SU-DHL-6 (cell line): ENCODE measurements around the gene ZCCHC3.

Experiments
- H2AFZ ChIP-seq: fragments of 200-600 bp; sonication (generic); 2 replicates; pipeline ENCODE4 v1.6.1; 2014; ENCODE audit warnings: low read depth, mild to moderate bottlenecking, moderate library complexity, mixed read lengths, antibody characterized with exemption, low read length; ENCODE audit not compliant: severe bottlenecking
- H3F3A ChIP-seq: fragments of 200-600 bp; shearing (Covaris generic); 2 replicates; pipeline ENCODE4 v1.6.0; 2016; ENCODE audit warnings: antibody characterized with exemption, mild to moderate bottlenecking; ENCODE audit not compliant: insufficient read depth
- H3K27ac ChIP-seq: fragments of 200-600 bp; sonication (generic); 2 replicates; pipeline ENCODE4 v1.5.1; 2016; ENCODE audit warnings: low read depth, mild to moderate bottlenecking, low read length, moderate library complexity, mixed read lengths
- H3K27me3 ChIP-seq: fragments of 200-600 bp; sonication (generic), shearing (Covaris generic); 2 replicates; pipeline ENCODE4 v1.6.0; 2014; ENCODE audit warnings: mild to moderate bottlenecking, low read length
- H3K36me3 ChIP-seq: fragments of 200-600 bp; sonication (generic); 2 replicates; pipeline ENCODE4 v1.6.1; 2014; ENCODE audit warnings: mild to moderate bottlenecking, low read length, mixed read lengths
- H3K4me2 ChIP-seq: fragments of 300-600, 200-600 bp; shearing (Covaris generic), sonication (generic); 2 replicates; pipeline ENCODE4 v1.6.0; 2014; ENCODE audit warnings: low read length, low read depth, mild to moderate bottlenecking; ENCODE audit not compliant: poor library complexity, severe bottlenecking
- H3K4me3 ChIP-seq: fragments of 200-600 bp; sonication (generic); 2 replicates; pipeline ENCODE4 v1.5.1; 2014; ENCODE audit warnings: antibody characterized with exemption, low read length, mild to moderate bottlenecking, mixed read lengths; ENCODE audit not compliant: insufficient read depth, poor library complexity, severe bottlenecking
- H3K79me2 ChIP-seq: fragments of 200-600 bp; sonication (generic); 2 replicates; pipeline ENCODE4 v1.6.1; 2014; ENCODE audit warnings: mild to moderate bottlenecking, low read length, moderate library complexity; ENCODE audit not compliant: insufficient read depth
- H3K9ac ChIP-seq: fragments of 200-600 bp; sonication (generic); 2 replicates; pipeline ENCODE4 v1.7.0; 2014; ENCODE audit warnings: mild to moderate bottlenecking, low read length
- H3K9me2 ChIP-seq: fragments of 200-600 bp; sonication (generic); replicated peaks from 2 replicates; pipeline ENCODE4 v1.6.1; 2014; ENCODE audit warnings: low read length; ENCODE audit not compliant: insufficient read depth
- H3K9me3 ChIP-seq: fragments of 200-600 bp; sonication (generic); 2 replicates; pipeline ENCODE4 v1.6.1; 2014; ENCODE audit warnings: low read length, mixed read lengths; ENCODE audit not compliant: insufficient read depth
- H4K20me1 ChIP-seq: fragments of 200-600 bp; sonication (generic); 2 replicates; pipeline ENCODE4 v1.6.1; 2014; ENCODE audit warnings: low read depth, mild to moderate bottlenecking, antibody characterized with exemption, low read length, moderate library complexity, mixed read lengths
- CTCF ChIP-seq: fragments of 200-600 bp; sonication (generic); IDR thresholded peaks from one replicate; pipeline ENCODE4 v1.5.1; 2017; ENCODE audit warnings: antibody characterized with exemption, mild to moderate bottlenecking, low read length, moderate library complexity; ENCODE audit not compliant: insufficient read depth, poor library complexity, severe bottlenecking
- EZH2phosphoT487 ChIP-seq: fragments of 200-600 bp; sonication (generic), shearing (Covaris generic); conservative IDR thresholded peaks from 2 replicates; pipeline ENCODE4 v1.6.1; 2018; ENCODE audit warnings: mild to moderate bottlenecking, antibody characterized with exemption, low read length, moderate library complexity, mixed read lengths

The ZCCHC3 gene

GRCh38 chr20:298776-299391, 1.5 kb downstream of the ZCCHC3 start:
- Histone ChIP-seq H3K27ac (peak overlapping the region; percentile 77), H3K4me3 (peak overlapping the region; percentile 73), H3K9me3 (no peaks in the 10 kb centered on the region), H3K9me2 (no peaks in the 10 kb centered on the region), H4K20me1 (no peaks in the 10 kb centered on the region; the same call in 1 of the 2 replicates), H3K9ac (peak overlapping the region; percentile 90), H3K36me3 (no peaks in the 10 kb centered on the region), H3K79me2 (peaks cover 17% of the 10 kb centered on the region; the same call in 1 of the 2 replicates), H3F3A (peaks cover 29% of the 10 kb centered on the region; the same call in 1 of the 2 replicates), H2AFZ (no peak overlapping the region), H3K4me2 (peak overlapping the region; percentile 92), H3K27me3 (no peaks in the 10 kb centered on the region)
- TF ChIP-seq CTCF (no peak), EZH2phosphoT487 (no peak)

- Histone ChIP-seq H3K9me3 (no peaks in the 10 kb centered on the region), H3K27ac (no peak overlapping the region), H3K36me3 (no peaks in the 10 kb centered on the region), H3K9me2 (no peaks in the 10 kb centered on the region), H3K27me3 (no peaks in the 10 kb centered on the region), H3K9ac (no peak overlapping the region), H3K4me3 (no peak overlapping the region), H3K79me2 (peaks cover 17% of the 10 kb centered on the region; the same call in 1 of the 2 replicates), H3K4me2 (peak overlapping the region; percentile 92), H2AFZ (no peak overlapping the region), H4K20me1 (no peaks in the 10 kb centered on the region; the same call in 1 of the 2 replicates), H3F3A (peaks cover 29% of the 10 kb centered on the region; the same call in 1 of the 2 replicates)
- no peak for TF ChIP-seq CTCF
- no peak for TF ChIP-seq EZH2phosphoT487
Observed at GRCh38 chr20:300345-300990, 3.1 kb downstream of the ZCCHC3 start.

- Histone ChIP-seq H3K27me3 (no peaks in the 10 kb centered on the region), H3K9me3 (no peaks in the 10 kb centered on the region), H3K79me2 (peaks cover 17% of the 10 kb centered on the region; the same call in 1 of the 2 replicates), H3K9ac (no peak overlapping the region), H2AFZ (no peak overlapping the region), H3K9me2 (no peaks in the 10 kb centered on the region), H3K36me3 (no peaks in the 10 kb centered on the region), H3F3A (peaks cover 29% of the 10 kb centered on the region; the same call in 1 of the 2 replicates), H3K4me3 (no peak overlapping the region), H3K27ac (no peak overlapping the region), H3K4me2 (no peak overlapping the region), H4K20me1 (no peaks in the 10 kb centered on the region; the same call in 1 of the 2 replicates)
- no peak for TF ChIP-seq EZH2phosphoT487
- TF ChIP-seq CTCF, result no peak
Observed at GRCh38 chr20:301886-302848, 4.8 kb downstream of the ZCCHC3 start.
